Testis (tissue), 3 donors: Measurements from ENCODE around the gene ZNF184. TPM values are rescaled to one million over a fixed set of nuclear protein-coding genes. Genes with fewer than 3 reads are reported as not detected.
A peak's percentile ranks its signal among the peaks of the same experiment; 100 is the strongest.

Source experiments
- DNase-seq: peaks from one replicate; pipeline ENCODE4 v3.0.0-alpha.2; 2019
- H3K27ac ChIP-seq, 2 donors: fragments of 200-600 bp; sonication (generic); one replicate each; pipeline ENCODE4 v1.5.1; 2019
- H3K27me3 ChIP-seq: fragments of 200-600 bp; sonication (generic); one replicate; pipeline ENCODE4 v1.5.1; 2019
- H3K36me3 ChIP-seq: fragments of 200-600 bp; sonication (generic); one replicate; pipeline ENCODE4 v1.5.1; 2017; ENCODE audit warnings: low read depth; ENCODE audit errors: missing control alignments
- H3K4me1 ChIP-seq: fragments of 200-600 bp; sonication (generic); one replicate; pipeline ENCODE4 v1.5.1; 2019
- H3K4me3 ChIP-seq, 2 donors: fragments of 200-600 bp; sonication (generic); one replicate each; pipeline ENCODE4 v1.5.1; 2017 to 2019
- H3K9me3 ChIP-seq: fragments of 200-600 bp; sonication (generic); one replicate; pipeline ENCODE4 v1.5.1; 2017
- POLR2A ChIP-seq: fragments of 450-650 bp; IDR thresholded peaks from one replicate; pipeline ENCODE4 v1.6.1; 2017; ENCODE audit warnings: antibody characterized with exemption, mild to moderate bottlenecking, moderate library complexity
- WGBS, 2 donors: methylation state at CpG; one replicate each; pipeline ENCODE4 v1.1.5; 2018; 5-methylcytosine and 5-hydroxymethylcytosine counted together
- intact Hi-C: fragments of 100-400 bp; cut with DNase I; formaldehyde crosslinking; loops from one replicate; pipeline ENCODE4 v1.15.1; 2023; ENCODE audit warnings: low total_unique reads
- polyA plus RNA-seq: library from polyadenylated mRNA; stranded (reverse); fragments of 350-450 nt; fragmentation: Illumina TruSeq; extraction: RNeasy Lipid Tissue Mini Kit (QIAGEN cat#74804); gene quantifications from one replicate; pipeline ENCODE4 v1.2.3, GENCODE V29; 2014; ENCODE audit warnings: low read depth, low replicate concordance; ENCODE audit not compliant: insufficient read depth
- total RNA-seq, 2 donors: library from RNA; depleted of rRNA; stranded (reverse); fragments of >200 nt; gene quantifications; one replicate each; pipeline ENCODE4 v1.2.3, GENCODE V29; 2016
- TF ChIP-seq, protein P1 (sequence below), 3 experiments: fragments of 450-650 bp in 2 of 3; fragments of 200-600 bp in 1 of 3; sonication (generic) in 1 of 3; IDR thresholded peaks; one replicate each; pipeline ENCODE4 v1.5.1; 2016 to 2019; ENCODE audit warnings: antibody characterized with exemption in 3 of 3, mild to moderate bottlenecking in 2 of 3, moderate library complexity in 1 of 3

Gene ZNF184
- total and polyA plus RNA-seq, 3 donors from 2014 or later = 11.4 to 17.5 (median 11.9) TPM

DNA sequence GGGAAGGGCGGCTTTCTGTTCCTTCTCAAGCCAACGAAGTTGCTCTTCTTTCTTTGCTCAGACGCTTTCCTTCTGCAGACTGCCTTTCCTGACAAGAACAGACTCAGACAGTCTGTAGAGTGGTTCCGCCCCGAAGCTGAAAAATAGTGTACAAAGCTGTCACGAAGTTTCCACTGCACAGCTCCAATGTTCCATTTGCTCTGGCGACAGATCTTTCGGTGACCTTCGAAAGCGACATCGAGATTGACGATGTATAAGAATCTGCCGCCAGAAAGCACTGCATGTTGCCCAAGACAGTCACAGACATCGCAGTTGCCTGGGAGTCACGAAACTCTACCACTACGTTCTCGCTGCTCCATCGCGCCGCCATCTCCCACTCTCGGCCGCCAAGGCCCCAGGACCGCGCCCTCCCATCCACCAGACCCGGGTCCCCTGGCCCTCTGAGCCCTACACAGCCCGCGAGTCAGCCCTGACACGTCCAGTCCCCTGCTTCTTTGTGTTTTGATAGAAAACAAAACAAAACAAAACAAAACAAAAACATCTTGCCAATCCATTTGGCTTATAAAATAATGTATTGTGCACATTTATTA is 42.1 kb upstream of the ZNF184 start:
- 19 to 22% methylated on average over 27 to 28 of the region's 28 CpGs for WGBS, 2 donors
- H3K27ac ChIP-seq = no peak overlapping the region
- no peaks in the 10 kb centered on the region for H3K36me3 ChIP-seq
- no peaks in the 10 kb centered on the region for H3K27me3 ChIP-seq
- TF ChIP-seq, protein P1, sequence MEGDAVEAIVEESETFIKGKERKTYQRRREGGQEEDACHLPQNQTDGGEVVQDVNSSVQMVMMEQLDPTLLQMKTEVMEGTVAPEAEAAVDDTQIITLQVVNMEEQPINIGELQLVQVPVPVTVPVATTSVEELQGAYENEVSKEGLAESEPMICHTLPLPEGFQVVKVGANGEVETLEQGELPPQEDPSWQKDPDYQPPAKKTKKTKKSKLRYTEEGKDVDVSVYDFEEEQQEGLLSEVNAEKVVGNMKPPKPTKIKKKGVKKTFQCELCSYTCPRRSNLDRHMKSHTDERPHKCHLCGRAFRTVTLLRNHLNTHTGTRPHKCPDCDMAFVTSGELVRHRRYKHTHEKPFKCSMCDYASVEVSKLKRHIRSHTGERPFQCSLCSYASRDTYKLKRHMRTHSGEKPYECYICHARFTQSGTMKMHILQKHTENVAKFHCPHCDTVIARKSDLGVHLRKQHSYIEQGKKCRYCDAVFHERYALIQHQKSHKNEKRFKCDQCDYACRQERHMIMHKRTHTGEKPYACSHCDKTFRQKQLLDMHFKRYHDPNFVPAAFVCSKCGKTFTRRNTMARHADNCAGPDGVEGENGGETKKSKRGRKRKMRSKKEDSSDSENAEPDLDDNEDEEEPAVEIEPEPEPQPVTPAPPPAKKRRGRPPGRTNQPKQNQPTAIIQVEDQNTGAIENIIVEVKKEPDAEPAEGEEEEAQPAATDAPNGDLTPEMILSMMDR (IDR thresholded peaks at IDR 0.05) = no peak
- no peak for TF ChIP-seq POLR2A
- intact Hi-C loops = no loop called here
- DNase-seq = no peak
- H3K4me3 ChIP-seq = peak overlapping the region in 1 of 2 donors; percentile 25
- H3K4me1 ChIP-seq = no peaks in the 10 kb centered on the region
- no peaks in the 10 kb centered on the region for H3K9me3 ChIP-seq

DNA sequence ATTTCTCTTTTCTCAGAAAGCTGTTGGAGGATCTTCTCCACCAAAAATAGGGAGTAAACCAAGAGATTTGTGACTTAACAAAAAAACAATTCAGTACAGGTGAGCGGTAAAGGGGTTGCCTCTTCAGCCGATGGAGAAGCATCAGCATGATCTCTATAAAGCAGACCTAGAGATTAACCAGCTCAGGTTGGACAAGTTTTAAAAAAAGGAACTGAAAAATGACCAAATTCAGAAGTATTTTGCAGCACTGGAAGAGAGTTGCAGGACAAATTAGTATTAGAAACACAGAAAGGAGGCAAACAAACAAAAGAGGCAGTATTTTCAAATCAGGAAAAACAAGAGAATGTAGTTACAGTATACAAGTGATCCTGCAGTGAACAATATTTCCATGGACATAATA is 39.6 kb upstream of the ZNF184 start:
- intact Hi-C loops = no loop called here
- no peaks in the 10 kb centered on the region for H3K27me3 ChIP-seq
- 80 to 94% methylated on average over 2 of the region's 2 CpGs for WGBS, 2 donors

DNA sequence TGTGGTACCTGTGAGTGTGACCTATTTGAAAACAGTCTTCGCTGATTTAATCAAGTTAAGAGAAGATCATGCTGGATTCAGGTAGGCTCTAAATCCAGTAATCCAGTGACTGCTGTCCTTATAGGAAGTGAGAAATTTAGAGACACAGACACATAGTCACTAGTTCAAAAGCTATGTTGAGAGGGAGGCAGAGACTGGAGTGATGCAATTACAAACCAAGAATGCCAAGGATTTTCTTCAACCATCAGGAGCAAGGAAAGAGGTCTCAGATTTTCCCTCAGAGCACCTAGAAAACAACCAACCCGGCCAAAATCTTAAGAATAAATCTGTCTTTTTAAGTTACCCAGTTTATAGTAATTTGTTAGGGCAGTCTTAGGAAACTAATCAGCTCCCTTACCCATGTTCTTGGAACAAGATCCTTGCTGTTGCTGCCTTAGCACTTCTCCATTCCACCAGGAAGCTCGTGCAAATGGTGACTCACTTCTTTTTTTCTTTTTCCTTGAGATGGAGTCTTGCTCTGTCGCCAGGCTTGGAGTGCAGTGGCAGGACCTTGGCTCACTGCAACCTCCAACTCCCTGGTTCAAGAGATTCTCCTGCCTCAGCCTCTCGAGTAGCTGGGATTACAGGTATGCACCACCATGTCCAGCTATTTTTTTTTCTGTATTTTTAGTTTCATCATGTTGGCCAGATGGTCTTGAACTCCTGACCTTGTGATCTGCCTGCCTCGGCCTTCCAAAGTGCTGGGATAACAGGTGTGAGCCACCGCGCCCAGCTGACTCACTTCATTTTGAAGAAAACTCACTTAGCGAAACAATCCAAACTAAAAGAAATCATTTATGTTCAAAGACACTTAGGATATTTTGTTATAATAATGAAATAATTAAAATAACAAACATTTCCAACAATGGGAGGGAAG is 34.4 kb upstream of the ZNF184 start:
- no peak overlapping the region for H3K4me3 ChIP-seq
- no peak for TF ChIP-seq POLR2A
- TF ChIP-seq, protein P1 (IDR thresholded peaks at IDR 0.05) = no peak
- no peaks in the 10 kb centered on the region for H3K9me3 ChIP-seq
- no peak overlapping the region for H3K27ac ChIP-seq
- no peaks in the 10 kb centered on the region for H3K4me1 ChIP-seq
- intact Hi-C loops = no loop called here
- H3K27me3 ChIP-seq = no peaks in the 10 kb centered on the region
- no peak for DNase-seq
- 79 to 84% methylated on average over 9 of the region's 9 CpGs for WGBS, 2 donors
- H3K36me3 ChIP-seq = no peaks in the 10 kb centered on the region

More for the DNA sequence above, 39.6 kb upstream of the ZNF184 start:
- Histone ChIP-seq H3K27ac (no peak overlapping the region), H3K9me3 (no peaks in the 10 kb centered on the region), H3K4me3 (no peak overlapping the region), H3K36me3 (no peaks in the 10 kb centered on the region), H3K4me1 (no peaks in the 10 kb centered on the region)
- no peak for DNase-seq
- no peak for TF ChIP-seq POLR2A
- TF ChIP-seq, protein P1 (IDR thresholded peaks at IDR 0.05) = no peak

DNA sequence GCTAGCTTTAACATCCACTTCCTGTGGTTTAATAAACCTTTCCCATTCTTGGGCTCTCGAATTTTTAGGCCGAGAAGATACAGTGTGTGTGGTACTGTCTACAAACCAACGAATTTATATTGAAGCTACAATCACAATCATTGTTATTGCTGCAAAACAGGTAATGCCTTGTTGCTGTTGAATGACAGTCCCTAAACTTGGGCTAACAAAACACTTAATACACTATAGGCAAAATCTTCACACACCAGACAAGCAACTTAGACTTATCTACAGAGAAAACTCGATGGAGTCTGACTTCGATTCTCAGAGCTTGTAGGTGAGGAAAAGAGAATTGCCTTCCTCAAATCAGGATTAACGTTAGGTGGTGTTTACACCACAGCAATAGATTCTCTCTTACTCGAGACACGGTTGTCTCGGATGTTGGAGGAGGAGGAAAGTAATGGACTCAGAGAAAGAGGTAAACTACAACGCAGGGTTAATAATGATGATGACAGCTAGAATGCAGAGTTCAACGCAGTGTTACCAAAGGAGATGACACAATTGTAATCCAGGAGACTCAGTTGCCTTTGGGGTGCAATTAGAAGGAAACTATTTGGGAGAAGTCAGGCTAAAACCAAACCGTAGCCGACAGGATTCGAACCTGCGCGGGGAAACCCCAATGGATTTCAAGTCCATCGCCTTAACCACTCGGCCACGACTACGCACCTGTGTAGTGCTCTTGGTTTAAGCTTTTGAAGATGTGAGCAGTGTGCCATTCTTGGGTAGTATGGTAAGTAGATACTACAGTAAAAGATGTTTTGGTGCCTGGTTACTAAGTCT is 32.5 kb upstream of the ZNF184 start:
- DNase-seq = peak; percentile 80
- Histone ChIP-seq H3K27me3 (peaks cover 3% of the 10 kb centered on the region), H3K36me3 (no peaks in the 10 kb centered on the region), H3K27ac (no peak overlapping the region), H3K4me3 (no peak overlapping the region), H3K9me3 (no peaks in the 10 kb centered on the region), H3K4me1 (no peaks in the 10 kb centered on the region)
- TF ChIP-seq POLR2A = no peak
- TF ChIP-seq, protein P1 (IDR thresholded peaks at IDR 0.05) = no peak
- intact Hi-C loops = no loop called here
- WGBS, 2 donors = 20 to 23% methylated on average over 19 to 20 of the region's 20 CpGs
